ENCODE measurements around the gene CACNA2D3.

GRCh38 chr3:55122312-55122711 lies 1000.0 kb downstream of the CACNA2D3 start:
- TF ChIP-seq EZH2 (IDR thresholded peaks at IDR 0.05) = no peak
- TF ChIP-seq POLR2AphosphoS5 (IDR thresholded peaks at IDR 0.05; ENCODE audit: borderline replicate concordance, low read depth, low read length) = no peak
- TF ChIP-seq FOXP2 (optimal IDR thresholded peaks at IDR 0.05; ENCODE audit: control extremely low read depth, extremely low read length, insufficient read depth) = no peak
